Measurements from ENCODE around the gene C8A. TPM values are rescaled to one million over a fixed set of nuclear protein-coding genes. Genes with fewer than 3 reads are reported as not detected.

The C8A gene
- total RNA-seq, 1 experiment from 2014 or later, result not detected

GRCh38 chr1:56835657-56836056 is 18.9 kb upstream of the C8A start:
- Histone ChIP-seq H2BK120ac (ENCODE audit: low read depth, low read length, poor library complexity, severe bottlenecking) (no peak overlapping the region), H3K56ac (ENCODE audit: insufficient read length, low read depth, low read length) (no peak overlapping the region), H3K79me1 (ENCODE audit: insufficient read depth, low read depth, low read length, poor library complexity, severe bottlenecking) (no peaks in the 10 kb centered on the region), H4K91ac (ENCODE audit: insufficient read length, low read depth, low read length) (no peak overlapping the region), H3K23me2 (ENCODE audit: insufficient read length, low read depth, low read length, poor library complexity, severe bottlenecking) (no peaks in the 10 kb centered on the region), H3K9me3 (ENCODE audit: control insufficient read depth, low read depth, low read length) (no peaks in the 10 kb centered on the region), H4K8ac (replicated peaks; ENCODE audit: insufficient read length, low read depth, low read length) (no peak overlapping the region), H3K4ac (ENCODE audit: low read depth, low read length) (no peak overlapping the region), H4K5ac (ENCODE audit: insufficient read length, low read depth, low read length) (no peak overlapping the region), H3K14ac (ENCODE audit: insufficient read depth, low read length) (no peak overlapping the region), H3T11ph (ENCODE audit: low read length) (no peak overlapping the region), H4K20me1 (ENCODE audit: control insufficient read depth, insufficient read depth, insufficient read length) (no peaks in the 10 kb centered on the region), H3K4me1 (ENCODE audit: insufficient read depth, low read length) (no peaks in the 10 kb centered on the region), H3K18ac (ENCODE audit: insufficient read length, low read depth, low read length) (no peak overlapping the region), H3K27me3 (ENCODE audit: insufficient read depth, low read length) (no peaks in the 10 kb centered on the region), H2BK5ac (ENCODE audit: insufficient read length, low read length) (no peak overlapping the region), H2BK15ac (ENCODE audit: low read depth, low read length) (no peak overlapping the region), H3K27ac (ENCODE audit: insufficient read length, low read depth, low read length) (no peak overlapping the region), H3K79me2 (ENCODE audit: insufficient read depth, low read length) (no peaks in the 10 kb centered on the region), H3K9ac (ENCODE audit: extremely low read depth, insufficient read length, low read length) (no peak overlapping the region), H2AFZ (ENCODE audit: low read length) (no peak overlapping the region), H2BK12ac (ENCODE audit: insufficient read length, low read depth, low read length) (no peak overlapping the region), H2AK5ac (ENCODE audit: insufficient read length, low read length) (no peak overlapping the region), H2BK20ac (ENCODE audit: low read depth, low read length, poor library complexity, severe bottlenecking) (no peak overlapping the region), H3K23ac (ENCODE audit: insufficient read length, low read depth, low read length) (no peak overlapping the region), H3K4me2 (ENCODE audit: insufficient read depth, insufficient read length, low read length) (no peak overlapping the region)
- Mint-ChIP-seq H3K36me3 (ENCODE audit: insufficient read depth in 1 of 3, low read depth in 3 of 3) (no peaks in the 10 kb centered on the region), H3K4me3 (no peak overlapping the region), H3K27me3 (ENCODE audit: low read depth) (peaks cover 10% of the 10 kb centered on the region), H3K4me1 (peaks cover 7 to 13% of the 10 kb centered on the region in 2 experiments; a peak in 3 of 4 replicates), H3K9me3 (no peaks in the 10 kb centered on the region), H3K27ac (no peak overlapping the region)
- no CpG with 5 or more reads among the region's 5 CpGs for WGBS (ENCODE audit: extremely low coverage, insufficient read length, low lambda C conversion rate)
- no peak for TF ChIP-seq CTCF (conservative IDR thresholded peaks at IDR 0.05)
- no peak for DNase-seq

Measured in H9 (cell line).